Prostate gland (tissue), 2 donors: ENCODE measurements around the gene GZMM.

ENCODE experiments used
- POLR2A ChIP-seq: fragments of 450-650 bp; IDR thresholded peaks from one replicate; pipeline ENCODE4 v1.6.1; 2016; ENCODE audit warnings: antibody characterized with exemption, mild to moderate bottlenecking
- POLR2AphosphoS5 ChIP-seq: sonication (generic); formaldehyde crosslinking; IDR thresholded peaks from one replicate; pipeline ENCODE4 v1.6.1; 2017; ENCODE audit warnings: antibody characterized with exemption
- TF ChIP-seq, protein P1 (sequence below), 4 experiments: fragments of 200-600 bp in 2 of 4; fragments of 450-650 bp in 2 of 4; sonication (generic) in 2 of 4; IDR thresholded peaks; 1 replicate in 3 of 4; 2 replicates in 1 of 4; pipeline ENCODE4 v1.5.1; 2016 to 2019; ENCODE audit warnings: antibody characterized with exemption in 4 of 4, mild to moderate bottlenecking in 2 of 4, moderate library complexity in 2 of 4

DNA sequence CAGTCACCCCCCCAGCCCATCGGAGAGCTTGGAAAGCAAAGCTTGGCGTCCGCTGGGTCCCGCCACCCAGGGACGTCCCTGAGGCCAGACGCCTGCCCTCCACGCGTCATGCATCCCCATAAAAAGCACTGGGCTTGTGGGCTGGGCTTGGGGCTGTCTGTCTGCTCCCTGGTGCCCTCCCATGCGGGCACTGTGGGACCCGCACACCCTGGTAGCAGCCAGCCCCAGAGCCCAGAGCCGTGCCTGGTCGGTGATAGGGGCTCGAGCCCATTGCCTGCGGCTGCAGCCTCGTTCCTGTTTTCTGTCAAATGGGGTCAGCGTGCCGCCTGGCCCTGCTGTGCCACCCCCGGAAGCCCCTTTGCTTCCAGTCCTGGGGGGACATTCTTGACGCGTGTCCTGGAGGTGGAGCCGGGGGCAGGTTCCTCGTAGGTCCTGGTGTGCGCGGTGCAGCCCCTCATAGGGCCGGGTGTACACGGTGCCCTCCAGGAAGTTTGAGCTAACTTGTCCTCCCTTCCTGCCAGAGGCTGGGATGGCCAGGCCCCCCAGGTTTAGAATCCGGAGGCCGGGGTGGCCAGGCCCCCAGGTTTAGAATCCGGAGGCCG, 4.3 kb upstream of the GZMM start:
- TF ChIP-seq POLR2A (no peak), POLR2AphosphoS5 (no peak)
- TF ChIP-seq, protein P1, sequence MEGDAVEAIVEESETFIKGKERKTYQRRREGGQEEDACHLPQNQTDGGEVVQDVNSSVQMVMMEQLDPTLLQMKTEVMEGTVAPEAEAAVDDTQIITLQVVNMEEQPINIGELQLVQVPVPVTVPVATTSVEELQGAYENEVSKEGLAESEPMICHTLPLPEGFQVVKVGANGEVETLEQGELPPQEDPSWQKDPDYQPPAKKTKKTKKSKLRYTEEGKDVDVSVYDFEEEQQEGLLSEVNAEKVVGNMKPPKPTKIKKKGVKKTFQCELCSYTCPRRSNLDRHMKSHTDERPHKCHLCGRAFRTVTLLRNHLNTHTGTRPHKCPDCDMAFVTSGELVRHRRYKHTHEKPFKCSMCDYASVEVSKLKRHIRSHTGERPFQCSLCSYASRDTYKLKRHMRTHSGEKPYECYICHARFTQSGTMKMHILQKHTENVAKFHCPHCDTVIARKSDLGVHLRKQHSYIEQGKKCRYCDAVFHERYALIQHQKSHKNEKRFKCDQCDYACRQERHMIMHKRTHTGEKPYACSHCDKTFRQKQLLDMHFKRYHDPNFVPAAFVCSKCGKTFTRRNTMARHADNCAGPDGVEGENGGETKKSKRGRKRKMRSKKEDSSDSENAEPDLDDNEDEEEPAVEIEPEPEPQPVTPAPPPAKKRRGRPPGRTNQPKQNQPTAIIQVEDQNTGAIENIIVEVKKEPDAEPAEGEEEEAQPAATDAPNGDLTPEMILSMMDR (IDR thresholded peaks at IDR 0.05), result no peak
